ENCODE data around the gene SHKBP1.
A peak's percentile ranks its signal among the peaks of the same experiment; 100 is the strongest.

SHKBP1 gene

GRCh38 chr19:40576585-40577451 is at the start of gene SHKBP1:
TSS of gene SHKBP1 (plus strand) at chr19:40576873. CDS start at chr19:40576900, 27 bp downstream.
- TF ChIP-seq, protein P1, sequence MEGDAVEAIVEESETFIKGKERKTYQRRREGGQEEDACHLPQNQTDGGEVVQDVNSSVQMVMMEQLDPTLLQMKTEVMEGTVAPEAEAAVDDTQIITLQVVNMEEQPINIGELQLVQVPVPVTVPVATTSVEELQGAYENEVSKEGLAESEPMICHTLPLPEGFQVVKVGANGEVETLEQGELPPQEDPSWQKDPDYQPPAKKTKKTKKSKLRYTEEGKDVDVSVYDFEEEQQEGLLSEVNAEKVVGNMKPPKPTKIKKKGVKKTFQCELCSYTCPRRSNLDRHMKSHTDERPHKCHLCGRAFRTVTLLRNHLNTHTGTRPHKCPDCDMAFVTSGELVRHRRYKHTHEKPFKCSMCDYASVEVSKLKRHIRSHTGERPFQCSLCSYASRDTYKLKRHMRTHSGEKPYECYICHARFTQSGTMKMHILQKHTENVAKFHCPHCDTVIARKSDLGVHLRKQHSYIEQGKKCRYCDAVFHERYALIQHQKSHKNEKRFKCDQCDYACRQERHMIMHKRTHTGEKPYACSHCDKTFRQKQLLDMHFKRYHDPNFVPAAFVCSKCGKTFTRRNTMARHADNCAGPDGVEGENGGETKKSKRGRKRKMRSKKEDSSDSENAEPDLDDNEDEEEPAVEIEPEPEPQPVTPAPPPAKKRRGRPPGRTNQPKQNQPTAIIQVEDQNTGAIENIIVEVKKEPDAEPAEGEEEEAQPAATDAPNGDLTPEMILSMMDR (IDR thresholded peaks at IDR 0.05; ENCODE audit: low read depth, low read length, missing control alignments), result no peak
- peak within 1 kb of the TSS; percentile 91 for H3K4me3 ChIP-seq (ENCODE audit: low read depth, low read length)
- in situ Hi-C loops (cut with HindIII; ENCODE audit: low sequenced_read_pairs), result no loop called here
- DNase-seq (ENCODE audit: low read depth), result peak; percentile 86

- in situ Hi-C loops (cut with HindIII; ENCODE audit: low sequenced_read_pairs), result no loop called here
- TF ChIP-seq, protein P1 (IDR thresholded peaks at IDR 0.05; ENCODE audit: low read depth, low read length, missing control alignments), result no peak
- H3K4me3 ChIP-seq (ENCODE audit: low read depth, low read length), result no peak overlapping the region
- DNase-seq (ENCODE audit: low read depth), result no peak
Observed at GRCh38 chr19:40528078-40528477, 48.6 kb upstream of the SHKBP1 start.

DNA sequence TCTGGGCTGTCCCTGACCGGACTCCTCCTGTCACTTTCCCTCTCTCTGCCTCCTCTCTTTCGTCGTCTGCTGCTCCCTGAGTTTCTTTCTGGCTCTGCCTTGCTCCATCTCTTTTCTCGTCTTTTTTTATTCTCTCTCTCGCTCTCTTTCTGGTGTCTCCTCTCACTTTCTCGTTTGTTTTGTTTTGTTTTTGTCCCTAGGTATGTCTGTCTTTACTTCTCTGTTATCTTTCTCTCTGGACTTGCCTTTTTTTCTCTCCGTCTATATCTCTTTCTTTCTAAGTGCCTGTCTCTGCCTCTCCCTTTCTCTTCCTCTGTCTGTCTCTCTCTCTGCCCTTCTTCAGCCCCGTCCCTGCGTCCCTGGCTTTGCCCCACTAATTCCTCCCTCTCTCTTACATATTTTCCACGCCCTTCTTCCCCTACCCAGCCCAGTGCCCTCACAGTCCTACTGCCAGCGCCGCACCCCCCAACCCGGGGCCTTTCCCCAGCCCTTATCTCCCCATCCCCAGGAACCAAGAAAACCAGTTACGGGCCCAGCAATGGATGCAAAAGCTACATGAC is 48.1 kb upstream of the SHKBP1 start:
- TF ChIP-seq, protein P1 (IDR thresholded peaks at IDR 0.05; ENCODE audit: low read depth, low read length, missing control alignments), result no peak

GRCh38 chr19:40529093-40529954 is 47.3 kb upstream of the SHKBP1 start:
- peak; percentile 23 for DNase-seq (ENCODE audit: low read depth)
- in situ Hi-C loops (cut with HindIII; ENCODE audit: low sequenced_read_pairs), result no loop called here
- H3K4me3 ChIP-seq (ENCODE audit: low read depth, low read length), result peak overlapping the region; percentile 44
- TF ChIP-seq, protein P1 (IDR thresholded peaks at IDR 0.05; ENCODE audit: low read depth, low read length, missing control alignments), result peak; percentile 93

More for the DNA sequence above, 48.1 kb upstream of the SHKBP1 start:
- DNase-seq (ENCODE audit: low read depth), result no peak
- H3K4me3 ChIP-seq (ENCODE audit: low read depth, low read length), result no peak overlapping the region
- in situ Hi-C loops (cut with HindIII; ENCODE audit: low sequenced_read_pairs), result no loop called here

GRCh38 chr19:40530091-40530901 is 46.4 kb upstream of the SHKBP1 start:
- no peak overlapping the region for H3K4me3 ChIP-seq (ENCODE audit: low read depth, low read length)
- no peak for DNase-seq (ENCODE audit: low read depth)
- in situ Hi-C loops (cut with HindIII; ENCODE audit: low sequenced_read_pairs), result no loop called here

More at GRCh38 chr19:40530091-40530901, 46.4 kb upstream of the SHKBP1 start:
- TF ChIP-seq, protein P1 (IDR thresholded peaks at IDR 0.05; ENCODE audit: low read depth, low read length, missing control alignments), result peak; percentile 17

Measured in astrocyte of the cerebellum (primary cell).